HG03135 (cell line): ENCODE data around the gene POLR2J2.
A peak's percentile ranks its signal among the peaks of the same experiment; 100 is the strongest.
"Not testable (repeated sequence)": the region's sequence is repeated elsewhere in the genome, so short reads cannot be mapped to it uniquely, and the experiment has no call there.

ENCODE experiments used
- ATAC-seq: cut with Tn5 transposase; IDR thresholded peaks from one replicate; pipeline ENCODE4 v1.9.1; 2021; ENCODE audit warnings: mild to moderate bottlenecking, moderate library complexity; ENCODE audit not compliant: unreplicated experiment

POLR2J2 gene

DNA sequence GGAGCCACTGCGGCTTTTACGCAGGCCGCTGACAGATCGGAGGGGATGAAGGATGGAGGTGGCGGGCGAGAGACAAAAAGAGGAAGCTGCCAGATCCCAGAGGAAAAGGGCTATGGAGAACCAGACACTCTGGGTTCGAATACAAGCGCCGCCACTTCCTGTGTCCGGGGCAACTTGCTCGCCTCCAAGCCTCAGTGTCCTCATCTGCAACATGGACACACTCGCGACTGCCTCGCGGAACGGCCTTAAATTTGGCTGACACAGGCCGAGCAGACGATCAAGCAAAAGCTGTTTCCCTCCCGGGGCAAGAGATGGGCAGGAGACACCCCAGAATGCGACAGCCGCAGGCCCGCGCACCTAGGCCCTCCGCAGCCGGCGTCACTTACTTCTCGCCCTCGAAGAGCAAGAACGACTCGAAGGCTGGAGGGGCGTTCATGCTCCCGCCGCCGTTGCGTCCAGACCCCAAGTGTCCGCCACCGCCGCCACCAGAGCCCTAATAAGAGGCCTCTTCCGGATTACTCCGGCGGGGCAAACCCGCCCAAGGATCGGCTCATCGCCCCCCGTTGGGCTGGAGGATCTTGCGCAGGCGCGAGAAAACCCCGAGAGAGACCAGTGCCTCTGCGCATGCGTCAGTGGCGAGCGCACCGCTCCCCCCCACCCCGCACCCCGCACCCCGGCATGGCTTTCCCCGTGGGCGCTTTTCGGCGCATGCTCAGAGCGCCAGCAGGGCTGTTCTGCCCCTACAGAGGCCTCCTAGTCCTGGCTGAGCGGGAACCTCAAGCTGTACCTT is at the start of gene POLR2J2:
Gene POLR2J2, minus strand, starts transcription at position 498 of the 790 bp plus-strand sequence. Its CDS starts 62 bp downstream, at position 436.
- peak; percentile 70 for ATAC-seq

DNA sequence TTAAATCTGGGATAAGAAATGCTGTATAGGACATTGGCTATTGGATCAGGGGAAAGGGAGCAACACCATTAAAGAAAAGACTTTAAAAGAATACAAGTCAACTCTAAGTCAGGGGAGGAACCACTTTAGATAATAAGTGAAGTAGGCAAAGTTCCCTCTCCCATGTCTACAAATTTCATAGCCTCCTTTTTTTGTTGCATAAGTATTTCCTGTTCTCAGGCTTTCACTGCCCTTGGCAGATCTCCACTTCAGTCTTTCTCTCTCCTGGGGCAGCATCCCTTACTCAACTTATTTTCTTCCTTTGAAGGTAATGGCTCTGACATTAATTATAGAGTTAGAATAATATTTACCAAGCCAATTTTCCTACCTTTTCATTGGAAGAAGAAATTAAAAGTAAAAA is 47.0 kb upstream of the POLR2J2 start:
- not testable (repeated sequence) for ATAC-seq

DNA sequence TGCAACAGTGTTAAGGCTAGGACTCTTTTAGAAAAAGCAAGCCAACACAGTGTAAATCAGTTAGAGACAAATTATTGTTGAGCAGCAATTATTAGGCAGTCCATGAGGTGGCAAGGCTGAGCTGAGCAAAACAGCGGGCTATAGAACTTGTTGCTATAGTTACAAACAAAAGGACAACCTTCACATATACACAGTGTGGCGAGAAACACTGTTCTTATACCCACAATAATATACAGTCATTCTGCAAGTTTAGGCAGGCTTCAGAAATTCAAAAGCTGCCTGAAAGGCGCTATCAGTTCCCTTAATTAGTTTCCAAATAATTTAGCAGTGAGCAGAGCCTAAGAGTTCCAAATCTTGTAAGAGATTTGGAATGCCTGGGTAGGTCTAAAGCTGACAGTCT is 44.3 kb upstream of the POLR2J2 start:
- ATAC-seq, result peak; percentile 62

DNA sequence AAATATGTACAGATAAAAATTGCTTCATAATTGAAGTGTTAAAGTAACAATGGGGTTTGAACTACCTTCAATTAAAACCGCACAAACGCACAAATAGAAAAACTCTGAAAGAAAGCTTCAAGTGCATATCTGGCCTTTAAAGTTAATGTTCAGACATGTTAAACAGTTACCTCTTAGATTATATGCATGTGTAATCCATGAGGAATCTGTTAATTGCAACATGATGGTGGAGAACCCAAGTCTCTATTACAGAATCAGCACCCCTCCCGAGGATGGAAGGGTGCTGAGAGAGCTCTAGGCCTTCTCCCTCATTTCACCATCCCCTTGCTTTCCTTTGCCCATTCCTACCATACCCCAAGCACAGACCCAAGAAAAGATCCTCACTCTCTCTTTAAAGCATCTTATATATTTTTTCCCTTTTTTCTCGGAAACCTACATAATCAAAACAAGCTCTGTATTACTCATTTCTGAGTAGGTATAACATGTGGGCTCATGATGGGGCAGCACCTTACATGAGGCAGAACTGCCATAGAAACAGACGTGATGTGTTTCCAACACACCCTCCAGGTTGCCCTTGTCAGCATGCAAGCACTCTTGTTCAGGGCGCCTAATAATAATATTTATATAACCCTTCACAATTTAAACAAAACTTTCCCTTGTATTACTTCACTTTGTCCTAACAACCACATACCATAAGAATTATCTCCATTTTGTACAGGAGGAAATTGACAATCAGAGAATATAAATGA is 43.5 kb upstream of the POLR2J2 start:
- not testable (repeated sequence) for ATAC-seq

DNA sequence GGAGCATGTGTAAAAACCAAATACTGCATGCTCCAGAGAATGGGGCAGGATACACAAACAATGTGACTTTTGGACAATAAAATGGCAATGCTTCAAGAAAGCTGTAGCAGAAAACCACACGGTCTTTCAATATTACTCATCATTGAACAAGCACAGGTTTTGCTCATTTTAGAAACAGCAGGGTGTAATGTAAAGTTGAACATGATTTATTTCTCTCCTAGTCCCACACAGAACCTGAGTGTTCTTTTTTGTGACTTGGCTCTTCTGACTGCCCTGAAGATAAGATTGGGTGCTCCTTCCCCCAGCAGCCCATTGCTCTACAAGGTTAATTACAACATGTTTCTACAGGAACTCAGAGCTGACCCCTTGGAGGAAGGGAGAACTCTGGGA is 42.2 kb upstream of the POLR2J2 start:
- peak; percentile 66 for ATAC-seq

DNA sequence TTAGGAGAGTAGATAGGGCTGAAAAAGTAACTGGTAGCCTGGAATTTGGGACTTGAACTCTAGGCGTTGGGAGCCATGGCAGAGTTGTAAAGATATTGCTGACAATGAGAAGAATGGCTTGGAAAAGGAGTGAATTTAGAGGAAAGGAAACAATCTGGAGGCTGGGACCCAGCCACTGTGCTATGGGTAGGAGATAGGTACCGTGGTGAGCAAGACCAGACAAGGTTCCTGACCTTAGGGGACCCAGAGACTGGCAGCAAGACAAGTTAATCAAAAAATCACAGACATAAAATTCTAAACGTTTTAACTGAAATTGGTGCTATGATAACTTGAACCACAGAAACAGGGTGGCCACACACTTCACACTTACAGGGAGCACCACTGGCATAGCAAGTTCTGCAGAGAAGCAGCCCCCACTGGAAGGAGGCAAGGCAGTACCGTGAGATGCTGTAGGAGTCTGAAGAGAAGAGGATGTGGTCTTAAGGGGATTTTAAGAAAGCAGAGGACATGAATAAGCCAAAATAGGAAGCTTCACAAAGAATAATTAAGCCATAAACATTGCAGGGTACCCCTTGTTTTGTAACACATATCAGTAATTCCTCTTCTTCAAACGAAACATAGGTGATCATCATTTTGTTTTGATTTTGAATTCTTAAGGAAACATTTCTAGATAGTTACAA is 41.7 kb upstream of the POLR2J2 start:
- ATAC-seq, result peak; percentile 54

DNA sequence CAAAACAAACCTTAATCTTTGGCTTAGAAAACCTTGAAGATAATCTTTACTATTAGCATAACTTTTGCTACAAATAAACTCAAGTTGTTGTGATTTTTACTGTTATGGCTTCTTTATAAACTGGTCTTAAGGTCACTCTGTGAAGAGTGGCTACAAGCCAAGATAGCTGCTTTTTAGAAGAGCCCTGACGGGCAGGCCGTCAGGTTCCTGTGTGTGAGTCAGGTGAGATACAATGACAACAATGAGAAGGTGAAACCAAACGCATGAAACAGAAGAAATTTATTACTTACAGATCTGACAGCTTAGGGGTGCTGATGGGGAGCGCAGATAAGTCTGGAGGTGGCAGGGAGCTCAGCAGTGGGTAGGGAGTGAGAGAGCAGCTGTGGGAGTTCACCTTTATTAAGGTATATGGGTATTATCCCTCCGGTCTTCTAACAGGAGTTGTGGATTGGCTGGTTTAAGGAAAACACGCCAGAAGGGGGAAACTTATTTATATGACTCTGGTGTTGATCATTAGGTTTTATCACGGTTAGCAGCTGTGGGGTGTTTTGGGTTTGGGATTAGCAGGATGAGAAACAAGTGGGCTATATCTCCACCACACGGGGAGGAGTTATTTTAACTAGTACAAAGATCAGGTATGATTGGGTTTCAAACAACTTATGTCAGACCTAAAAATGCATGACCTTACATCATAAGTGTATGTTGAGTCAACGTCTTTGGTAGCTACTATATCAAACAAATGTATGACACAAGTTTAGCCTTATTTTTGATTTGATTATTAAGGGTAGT is 27.7 kb upstream of the POLR2J2 start:
- not testable (repeated sequence) for ATAC-seq

DNA sequence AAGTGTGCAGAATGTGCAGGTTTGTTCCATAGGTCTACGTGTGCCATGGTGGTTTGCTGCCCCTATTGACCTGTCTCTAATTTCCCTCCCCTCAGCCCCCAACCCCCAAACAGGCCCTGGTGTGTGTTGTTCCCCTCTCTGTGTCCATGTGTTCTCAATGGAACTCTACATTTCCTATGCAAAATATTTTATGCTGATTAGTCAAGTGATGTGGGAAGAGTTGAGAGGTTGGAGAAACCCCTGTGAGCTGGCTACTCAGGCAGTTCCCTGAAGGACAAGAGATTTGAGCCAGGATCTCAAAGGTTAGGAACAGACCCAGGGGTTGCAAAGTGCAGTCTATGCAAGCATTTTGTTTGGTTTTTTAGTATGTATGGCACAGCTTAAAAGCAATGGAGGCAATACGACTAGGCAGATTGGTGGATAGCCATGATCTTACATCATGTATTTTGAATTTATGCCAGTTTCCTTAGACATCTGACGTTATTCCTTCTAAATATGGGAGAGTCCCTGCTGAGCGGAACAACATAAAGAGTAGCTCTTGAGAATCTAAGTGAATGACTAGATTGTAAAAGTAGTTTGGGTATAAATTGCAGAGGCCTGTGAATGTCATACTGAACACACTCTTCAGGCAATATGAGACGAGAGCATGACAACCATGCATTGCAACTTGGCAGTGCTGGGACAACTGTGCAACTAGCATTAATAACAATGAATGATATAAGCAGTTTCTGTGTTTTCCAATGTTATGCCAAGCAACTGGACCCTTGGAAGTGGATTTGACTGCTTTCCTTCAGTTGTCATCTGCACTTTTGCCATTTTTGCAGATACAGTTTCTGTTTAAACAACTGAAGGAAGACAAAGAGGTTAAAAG is 26.4 kb upstream of the POLR2J2 start:
- not testable (repeated sequence) for ATAC-seq

DNA sequence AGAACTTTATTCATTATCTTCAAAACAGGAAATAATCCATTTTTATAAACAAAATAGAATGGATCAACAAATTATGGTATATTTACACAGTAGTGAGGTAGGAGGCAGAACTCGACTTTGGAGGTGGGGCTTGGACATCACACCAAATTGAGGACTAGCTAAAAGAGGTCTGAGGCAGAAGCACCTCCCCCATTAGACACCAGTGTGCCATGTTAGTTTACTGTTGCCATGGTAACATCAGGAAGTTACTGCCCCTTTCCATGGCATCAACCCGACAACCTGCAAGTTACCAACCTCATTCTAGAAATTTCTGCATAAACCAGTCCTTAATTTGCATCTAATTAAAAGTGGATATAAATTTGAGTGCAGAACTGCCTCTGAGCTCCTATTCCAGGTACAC is 24.5 kb upstream of the POLR2J2 start:
- ATAC-seq, result not testable (repeated sequence)

DNA sequence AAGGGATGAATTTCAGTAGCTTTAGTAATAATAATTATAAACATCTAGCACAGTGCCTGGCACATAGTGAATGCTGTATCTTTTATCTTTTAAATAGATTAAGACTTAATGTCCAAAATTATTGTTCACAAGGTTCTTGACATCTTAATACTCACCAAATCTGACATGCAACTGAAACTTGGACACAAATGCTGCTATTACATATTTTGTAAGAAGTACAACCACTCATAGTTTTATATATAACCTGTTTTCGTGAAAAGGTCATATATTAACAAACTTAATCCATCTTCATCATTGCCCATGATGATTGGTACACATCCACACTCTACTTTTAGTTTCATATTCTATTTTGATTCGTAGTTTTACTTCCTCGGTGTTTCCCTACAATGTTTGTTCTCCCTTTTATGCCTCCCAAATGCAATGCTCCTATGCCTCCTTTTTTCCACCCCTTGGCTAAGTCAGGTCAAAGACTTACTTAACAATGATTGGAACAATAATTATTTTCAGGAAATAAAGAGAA is 23.6 kb upstream of the POLR2J2 start:
- peak; percentile 76 for ATAC-seq

DNA sequence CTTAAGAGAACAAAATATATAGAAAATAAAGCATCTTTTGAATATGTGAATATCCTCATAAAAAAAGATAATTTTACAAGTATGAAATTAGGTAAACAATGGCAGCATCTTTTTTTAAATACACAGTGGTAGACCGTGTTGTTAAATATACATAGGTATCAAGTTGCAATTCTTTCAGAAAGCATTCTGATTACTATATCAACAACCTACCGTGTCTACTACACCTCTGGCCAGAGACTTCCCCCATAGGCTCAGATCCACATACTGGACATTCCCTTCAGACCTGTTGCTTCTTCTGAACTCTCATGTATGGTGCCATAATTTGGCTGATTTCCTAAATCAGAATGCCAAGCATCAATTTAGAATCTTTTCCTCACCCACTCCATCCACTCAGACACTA is 22.5 kb upstream of the POLR2J2 start:
- ATAC-seq, result not testable (repeated sequence)

DNA sequence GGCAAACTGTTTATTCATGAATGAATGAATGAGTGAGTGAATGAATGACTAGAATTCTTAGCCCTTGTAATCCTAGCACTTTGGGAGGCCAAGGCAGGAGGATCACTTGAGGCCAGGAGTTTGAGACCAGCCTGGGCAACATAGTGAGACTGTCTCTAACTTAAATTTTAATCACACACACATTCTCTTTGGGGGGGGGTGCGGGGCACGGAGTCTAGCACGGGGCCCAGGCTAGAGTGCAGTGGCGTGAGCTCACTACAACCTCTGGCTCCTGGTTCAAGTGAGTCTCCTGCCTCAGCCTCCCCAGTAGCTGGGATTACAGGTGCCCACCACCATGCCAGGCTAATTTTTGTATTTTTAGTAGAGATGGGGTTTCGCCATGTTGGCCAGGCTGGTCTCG is 19.1 kb upstream of the POLR2J2 start:
- not testable (repeated sequence) for ATAC-seq

DNA sequence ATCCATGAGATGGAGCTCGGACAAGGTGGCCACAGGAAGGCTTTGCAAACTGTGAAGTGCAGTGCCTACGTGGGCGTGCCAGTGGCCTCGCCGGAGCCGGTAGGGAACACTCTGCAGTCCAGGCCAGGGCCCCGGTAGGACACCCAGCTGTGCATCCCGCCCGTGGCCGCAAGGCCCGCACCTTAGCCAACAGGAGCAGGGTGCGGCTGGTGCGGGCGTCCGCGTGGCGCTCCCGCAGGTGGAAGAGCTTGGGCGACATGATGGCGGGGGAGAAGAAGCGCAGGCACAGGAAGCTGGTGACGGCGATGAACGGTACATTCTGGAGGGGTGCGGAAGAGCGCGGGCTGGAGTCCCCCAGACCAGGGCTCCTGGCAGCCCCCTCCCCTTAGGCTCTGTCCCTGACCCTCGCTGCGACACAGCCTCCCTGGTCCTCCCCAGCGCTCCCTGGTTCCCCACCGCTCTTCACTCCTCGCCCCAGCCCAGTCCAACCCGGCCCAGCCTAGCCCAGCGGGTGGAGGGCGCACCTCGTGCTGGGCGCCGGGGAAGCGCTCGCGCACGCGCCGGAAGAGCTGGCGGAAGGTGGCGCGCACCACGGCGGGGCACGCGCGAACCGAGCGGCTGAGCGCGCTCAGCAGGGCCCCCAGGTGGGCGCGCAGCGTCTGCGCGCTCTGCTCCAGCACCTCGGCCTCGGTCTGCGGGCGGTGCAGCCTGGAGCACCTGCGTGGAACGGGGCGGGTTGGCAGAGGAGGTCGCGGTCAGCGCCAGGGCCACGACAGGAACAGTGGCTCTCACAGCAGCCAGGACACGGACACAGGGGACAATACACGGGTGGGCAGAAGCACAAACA is 18.2 kb upstream of the POLR2J2 start:
- peak; percentile 56 for ATAC-seq

DNA sequence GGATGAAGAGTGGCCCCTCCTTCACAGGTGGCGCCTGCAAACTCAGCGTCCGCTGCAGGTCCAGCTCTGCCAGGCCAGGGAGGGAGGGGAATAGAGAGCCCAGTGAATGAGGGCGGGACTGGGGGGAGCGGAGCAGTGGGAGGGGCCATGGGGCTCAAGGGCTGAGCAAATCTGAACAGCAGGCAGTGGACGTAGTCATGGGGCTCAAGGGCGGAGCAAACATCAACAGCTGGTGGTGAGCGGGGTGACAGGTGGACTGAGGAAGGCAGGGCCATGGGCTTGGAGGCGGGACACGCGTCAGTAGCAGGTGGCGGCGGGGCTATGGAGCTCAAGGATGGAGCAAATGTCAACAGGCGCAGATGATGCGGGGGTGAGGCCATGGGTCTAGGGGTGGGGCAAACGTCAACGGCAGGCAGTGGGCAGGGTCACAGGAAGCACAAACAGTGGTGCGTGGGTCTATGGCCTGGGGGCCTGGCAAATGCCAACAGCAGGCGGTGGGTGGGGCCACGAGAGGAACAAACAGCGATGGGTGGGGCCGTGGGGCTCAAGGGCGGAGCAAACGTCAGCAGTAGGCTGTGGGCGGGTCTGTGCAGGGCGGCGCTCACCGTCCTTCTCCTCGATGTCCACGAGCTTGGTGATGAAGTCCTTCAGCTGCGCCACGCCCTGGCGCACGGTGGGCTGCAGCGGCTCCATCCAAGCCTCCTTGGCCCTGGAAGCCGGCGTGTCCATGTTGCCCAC is 17.0 kb upstream of the POLR2J2 start:
- peak; percentile 72 for ATAC-seq

DNA sequence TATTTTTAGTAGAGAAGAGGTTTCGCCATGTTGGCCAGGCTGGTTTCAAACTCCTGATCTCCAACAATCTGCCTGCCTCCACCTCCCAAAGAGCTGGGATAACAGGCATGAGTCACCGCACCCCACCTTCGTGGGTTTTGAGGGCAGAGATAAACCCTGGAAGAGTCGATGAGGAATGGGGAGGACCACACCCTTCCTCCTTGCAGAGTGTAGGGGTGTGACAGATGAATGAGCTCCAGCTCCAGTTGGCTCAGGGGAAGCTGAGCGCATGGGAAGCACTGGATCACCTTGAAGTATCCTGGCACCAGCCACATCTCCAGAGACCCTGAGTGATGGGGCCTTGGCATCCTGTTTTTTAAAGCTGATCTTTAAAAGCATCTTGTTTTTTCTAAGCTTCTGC is 11.1 kb upstream of the POLR2J2 start:
- not testable (repeated sequence) for ATAC-seq

DNA sequence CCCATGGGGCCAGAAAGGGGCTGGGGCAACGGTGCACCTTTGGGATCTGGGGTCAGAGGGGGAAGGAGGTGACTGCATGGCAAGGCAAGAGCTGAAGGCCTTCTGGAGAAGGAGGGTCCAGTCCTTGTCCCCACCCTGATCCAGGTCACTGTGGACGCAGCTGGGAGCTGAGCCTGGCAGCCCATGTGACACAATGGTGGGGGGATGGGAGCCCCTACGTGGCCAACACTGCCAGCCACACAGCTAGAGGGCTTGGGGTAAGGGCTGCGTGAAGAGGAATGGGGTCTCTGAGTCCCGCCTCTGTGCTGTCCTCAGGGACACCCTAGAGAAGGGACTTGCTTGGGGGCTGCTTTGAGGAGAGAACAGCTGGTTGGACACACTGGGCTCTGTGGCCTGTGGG is 9.3 kb upstream of the POLR2J2 start:
- not testable (repeated sequence) for ATAC-seq

DNA sequence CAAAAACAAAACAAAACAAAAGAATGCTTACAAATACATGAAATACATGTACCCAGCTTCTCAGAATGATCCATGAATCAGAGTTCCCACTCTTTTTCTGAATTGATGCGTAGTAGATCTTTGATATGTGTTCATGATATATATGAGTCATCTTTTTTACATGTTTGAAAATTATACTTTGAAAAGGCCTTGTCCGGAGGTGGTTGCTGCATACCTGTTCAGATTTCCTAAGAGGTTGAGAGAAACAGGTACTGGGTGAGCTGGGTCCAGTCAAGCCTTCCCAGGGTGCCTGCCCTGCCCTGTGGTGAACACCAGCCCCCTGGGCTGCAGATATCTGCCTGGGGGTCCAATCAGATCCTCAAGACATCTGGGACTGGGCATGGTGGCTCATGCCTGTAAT is 4.1 kb upstream of the POLR2J2 start:
- ATAC-seq, result not testable (repeated sequence)
